HEK293 (cell line): ENCODE results near the gene GPR101.

Experiments
- CTCF ChIA-PET: fragments of 350-600 bp; formaldehyde crosslinking; extraction: SDS; loops from one replicate; lab custom pipeline; 2021; ENCODE audit warnings: antibody characterized with exemption; lab: Yijun Ruan, JAX
- POLR2A ChIA-PET: fragments of 300-600 bp; formaldehyde crosslinking; extraction: SDS; loops from one replicate; lab custom pipeline; 2020; ENCODE audit warnings: antibody characterized with exemption, inconsistent platforms; lab: Yijun Ruan, JAX
- H3K27ac ChIP-seq: fragments of 200-500 bp; sonication (Bioruptor generic); 2 replicates; pipeline ENCODE4 v1.5.1; 2014; ENCODE audit warnings: low read depth, low read length, control low read depth, inconsistent platforms; ENCODE audit errors: extremely low read depth
- H3K36me3 ChIP-seq, 2 experiments: fragments of 200-500 bp in 1 of 2; sonication (Bioruptor generic) in 1 of 2; 1 replicate in 1 of 2; 2 replicates in 1 of 2; pipeline ENCODE4 v1.5.1; 2014 to 2017; ENCODE audit warnings: inconsistent platforms in 2 of 2, low read length in 2 of 2; ENCODE audit not compliant: control insufficient read depth in 2 of 2, insufficient read depth in 1 of 2
- H3K4me1 ChIP-seq: fragments of 200-500 bp; sonication (Bioruptor generic); 2 replicates; pipeline ENCODE4 v1.5.1; 2014; ENCODE audit warnings: mild to moderate bottlenecking, low read length, inconsistent platforms; ENCODE audit not compliant: control insufficient read depth, insufficient read depth
- H3K4me3 ChIP-seq: 2 replicates; pipeline ENCODE4 v1.5.1; 2011; ENCODE audit warnings: low read depth, mild to moderate bottlenecking, control low read depth, low read length, moderate library complexity
- H3K9me3 ChIP-seq: fragments of 200-500 bp; sonication (Bioruptor generic); 2 replicates; pipeline ENCODE4 v1.5.1; 2014; ENCODE audit warnings: low read depth, low read length, inconsistent platforms; ENCODE audit not compliant: control insufficient read depth, insufficient read depth
- GLI4 ChIP-seq: fragments of 450-650 bp; formaldehyde crosslinking; IDR thresholded peaks from 2 replicates; pipeline ENCODE4 v1.5.1; 2016; ENCODE audit warnings: missing biosample characterization, missing genetic modification characterization
- HOXD13 ChIP-seq: sonication (generic); formaldehyde crosslinking; IDR thresholded peaks from 2 replicates; pipeline ENCODE4 v1.8.0; 2022; ENCODE audit warnings: missing genetic modification reagents, borderline replicate concordance
- KLF10 ChIP-seq: fragments of 450-650 bp; IDR thresholded peaks from 2 replicates; pipeline ENCODE4 v1.5.1; 2018; ENCODE audit warnings: missing biosample characterization, mild to moderate bottlenecking, missing genetic modification characterization
- PATZ1 ChIP-seq: fragments of 450-650 bp; formaldehyde crosslinking; IDR thresholded peaks from 2 replicates; pipeline ENCODE4 v1.5.1; 2016; ENCODE audit warnings: missing biosample characterization, missing genetic modification characterization
- PRDM1 ChIP-seq: fragments of 450-650 bp; formaldehyde crosslinking; IDR thresholded peaks from 2 replicates; pipeline ENCODE4; 2016; ENCODE audit warnings: missing biosample characterization, missing genetic modification characterization
- PRDM2 ChIP-seq: fragments of 450-650 bp; formaldehyde crosslinking; IDR thresholded peaks from 2 replicates; pipeline ENCODE4 v1.5.1; 2016; ENCODE audit warnings: missing biosample characterization, missing genetic modification characterization, borderline replicate concordance
- PRDM6 ChIP-seq: fragments of 450-650 bp; formaldehyde crosslinking; IDR thresholded peaks from 2 replicates; pipeline ENCODE4 v1.5.1; 2017; ENCODE audit warnings: missing biosample characterization, missing genetic modification characterization
- SALL2 ChIP-seq: fragments of 450-650 bp; formaldehyde crosslinking; IDR thresholded peaks from 2 replicates; pipeline ENCODE4 v1.5.0; 2017; ENCODE audit warnings: missing biosample characterization, mild to moderate bottlenecking, missing genetic modification characterization, borderline replicate concordance
- SCRT2 ChIP-seq: fragments of 450-650 bp; formaldehyde crosslinking; IDR thresholded peaks from 2 replicates; pipeline ENCODE4 v1.5.1; 2016; ENCODE audit warnings: missing biosample characterization, missing genetic modification characterization
- SP7 ChIP-seq: fragments of 450-650 bp; formaldehyde crosslinking; IDR thresholded peaks from 2 replicates; pipeline ENCODE4 v1.5.1; 2016; ENCODE audit warnings: missing biosample characterization, missing genetic modification characterization
- TCF7L2 ChIP-seq: IDR thresholded peaks from 2 replicates; pipeline ENCODE4 v1.6.1; 2011; ENCODE audit warnings: low read depth, mild to moderate bottlenecking, inconsistent platforms, low read length, moderate library complexity, borderline replicate concordance
- ZBTB17 ChIP-seq: fragments of 450-650 bp; formaldehyde crosslinking; IDR thresholded peaks from 2 replicates; pipeline ENCODE4 v1.5.1; 2016; ENCODE audit warnings: missing biosample characterization, missing genetic modification characterization
- ZBTB48 ChIP-seq: fragments of 450-650 bp; formaldehyde crosslinking; IDR thresholded peaks from 2 replicates; pipeline ENCODE4 v1.5.1; 2016; ENCODE audit warnings: missing biosample characterization, missing genetic modification characterization
- ZFHX2 ChIP-seq: fragments of 450-650 bp; formaldehyde crosslinking; conservative IDR thresholded peaks from 2 replicates; pipeline ENCODE4 v1.5.1; 2016; ENCODE audit warnings: missing biosample characterization, missing genetic modification characterization
- ZNF157 ChIP-seq: fragments of 450-650 bp; formaldehyde crosslinking; IDR thresholded peaks from 2 replicates; pipeline ENCODE4 v1.5.1; 2016; ENCODE audit warnings: missing biosample characterization, missing genetic modification characterization
- ZNF2 ChIP-seq: fragments of 450-650 bp; formaldehyde crosslinking; IDR thresholded peaks from 2 replicates; pipeline ENCODE4 v1.5.1; 2016; ENCODE audit warnings: missing biosample characterization, missing genetic modification characterization
- ZNF239 ChIP-seq: fragments of 450-650 bp; formaldehyde crosslinking; IDR thresholded peaks from 2 replicates; pipeline ENCODE4 v1.5.1; 2016; ENCODE audit warnings: missing biosample characterization, missing genetic modification characterization
- ZNF341 ChIP-seq: fragments of 450-650 bp; formaldehyde crosslinking; IDR thresholded peaks from 2 replicates; pipeline ENCODE4; 2016; ENCODE audit warnings: low read depth, missing biosample characterization, missing genetic modification characterization
- ZNF433 ChIP-seq: fragments of 450-650 bp; formaldehyde crosslinking; IDR thresholded peaks from 2 replicates; pipeline ENCODE4 v1.5.1; 2016; ENCODE audit warnings: missing biosample characterization, missing genetic modification characterization, low read depth
- ZNF558 ChIP-seq: fragments of 450-650 bp; formaldehyde crosslinking; IDR thresholded peaks from 2 replicates; pipeline ENCODE4 v1.5.1; 2016; ENCODE audit warnings: missing biosample characterization, missing genetic modification characterization
- ZNF596 ChIP-seq: fragments of 450-650 bp; IDR thresholded peaks from 2 replicates; pipeline ENCODE4 v1.5.0; 2018; ENCODE audit warnings: missing biosample characterization, mild to moderate bottlenecking, missing genetic modification characterization, moderate library complexity
- ZNF692 ChIP-seq: fragments of 450-650 bp; formaldehyde crosslinking; IDR thresholded peaks from 2 replicates; pipeline ENCODE4 v1.5.1; 2016; ENCODE audit warnings: missing biosample characterization, missing genetic modification characterization
- ZNF76 ChIP-seq: fragments of 450-650 bp; formaldehyde crosslinking; IDR thresholded peaks from 2 replicates; pipeline ENCODE4; 2016; ENCODE audit warnings: low read depth, missing biosample characterization, missing genetic modification characterization, borderline replicate concordance
- ZNF791 ChIP-seq: fragments of 450-650 bp; formaldehyde crosslinking; IDR thresholded peaks from 2 replicates; pipeline ENCODE4 v1.5.1; 2016; ENCODE audit warnings: missing biosample characterization, missing genetic modification characterization
- ZSCAN16 ChIP-seq: fragments of 450-650 bp; formaldehyde crosslinking; IDR thresholded peaks from 2 replicates; pipeline ENCODE4 v1.5.1; 2016; ENCODE audit warnings: missing biosample characterization, missing genetic modification characterization
- ZSCAN18 ChIP-seq: fragments of 450-650 bp; formaldehyde crosslinking; IDR thresholded peaks from 2 replicates; pipeline ENCODE4 v1.5.1; 2016; ENCODE audit warnings: missing biosample characterization, missing genetic modification characterization

GPR101 gene

GRCh38 chrX:137032341-137032694, 1.5 kb downstream of the GPR101 start:
- no peaks in the 10 kb centered on the region for H3K36me3 ChIP-seq
- H3K4me3 ChIP-seq = peak overlapping the region; percentile 29
- no peaks in the 10 kb centered on the region for H3K9me3 ChIP-seq
- POLR2A ChIA-PET = no interaction called here
- H3K27ac ChIP-seq = no peak overlapping the region
- CTCF ChIA-PET = no interaction called here
- H3K4me1 ChIP-seq = peaks cover 2% of the 10 kb centered on the region
- TF ChIP-seq ZNF157 (tag by site-specific recombination) = no peak
- TF ChIP-seq ZFHX2 (tag by site-specific recombination) = no peak
- TF ChIP-seq ZNF76 = 0 out of 2 replicates have a peak, but pooled peaks have one; percentile 9
- peak; percentile 30; the same call in 1 of the 2 replicates for TF ChIP-seq SCRT2 (tag by site-specific recombination)
- TF ChIP-seq PRDM1 (tag by site-specific recombination) = peak; percentile 2; the same call in 1 of the 2 replicates
- TF ChIP-seq ZBTB17 (tag by site-specific recombination) = peak; percentile 53; the same call in 1 of the 2 replicates
- TF ChIP-seq ZNF341 (tag by site-specific recombination) = no peak
- TF ChIP-seq TCF7L2 = no peak
- no peak for TF ChIP-seq ZSCAN16 (tag by site-specific recombination)
- no peak for TF ChIP-seq PRDM6 (tag by site-specific recombination)
- TF ChIP-seq ZNF433 (tag by site-specific recombination) = no peak
- TF ChIP-seq KLF10 (tag by site-specific recombination) = no peak
- no peak for TF ChIP-seq GLI4
- 0 out of 2 replicates have a peak, but pooled peaks have one; percentile 16 for TF ChIP-seq ZNF239 (tag by site-specific recombination)
- TF ChIP-seq ZNF2 (tag by site-specific recombination) = no peak
- peak; percentile 80 for TF ChIP-seq ZBTB48 (tag by site-specific recombination)
- no peak for TF ChIP-seq PRDM2 (tag by site-specific recombination)
- no peak for TF ChIP-seq ZNF558 (tag by site-specific recombination)
- TF ChIP-seq HOXD13 = no peak
- TF ChIP-seq SALL2 (tag by site-specific recombination) = no peak
- TF ChIP-seq ZNF791 (tag by site-specific recombination) = no peak
- peak; percentile 22; the same call in 1 of the 2 replicates for TF ChIP-seq ZNF596
- peak; percentile 10; the same call in 1 of the 2 replicates for TF ChIP-seq PATZ1
- no peak for TF ChIP-seq SP7 (tag by site-specific recombination)
- no peak for TF ChIP-seq ZSCAN18 (tag by site-specific recombination)
- TF ChIP-seq ZNF692 (tag by site-specific recombination) = 0 out of 2 replicates have a peak, but pooled peaks have one; percentile 2
